Measurements from ENCODE around the gene PJA2. TPM values are rescaled to one million over a fixed set of nuclear protein-coding genes. Genes with fewer than 3 reads are reported as not detected.
"Not testable (repeated sequence)": the region's sequence is repeated elsewhere in the genome, so short reads cannot be mapped to it uniquely, and the experiment has no call there.

The PJA2 gene
- polyA plus RNA-seq, 1 donor from 2014 or later = 142 TPM

GRCh38 chr5:109439590-109439989, 29.8 kb upstream of the PJA2 start:
- Histone ChIP-seq H3K27ac (ENCODE audit: low read length) (no peak overlapping the region), H3F3A (ENCODE audit: insufficient read depth, low read length, poor library complexity, severe bottlenecking) (no peaks in the 10 kb centered on the region), H3K9me3 (ENCODE audit: low read length) (no peaks in the 10 kb centered on the region), H4K20me1 (ENCODE audit: insufficient read depth) (no peaks in the 10 kb centered on the region), H2AFZ (ENCODE audit: low read depth, low read length) (no peak overlapping the region), H3K36me3 (ENCODE audit: insufficient read depth, low read length) (no peaks in the 10 kb centered on the region), H3K4me3 (ENCODE audit: low read length) (no peak overlapping the region), H3K9ac (ENCODE audit: low read length) (no peak overlapping the region), H3K9me2 (ENCODE audit: insufficient read depth, low read length) (no peaks in the 10 kb centered on the region), H3K79me2 (replicated peaks; ENCODE audit: insufficient read depth, low read length) (no peaks in the 10 kb centered on the region), H3K4me2 (ENCODE audit: low read length) (no peak overlapping the region), H3K27me3 (ENCODE audit: insufficient read depth, low read depth, low read length) (no peaks in the 10 kb centered on the region)
- TF ChIP-seq REST (IDR thresholded peaks at IDR 0.05; ENCODE audit: borderline replicate concordance) (no peak), EP300 (conservative IDR thresholded peaks at IDR 0.05; ENCODE audit: poor library complexity, severe bottlenecking) (no peak), SMC3 (conservative IDR thresholded peaks at IDR 0.05; ENCODE audit: poor library complexity) (no peak), RAD21 (conservative IDR thresholded peaks at IDR 0.05) (no peak), CTCF (IDR thresholded peaks at IDR 0.05; ENCODE audit: poor library complexity, severe bottlenecking) (no peak), POLR2AphosphoS5 (IDR thresholded peaks at IDR 0.05) (no peak), EZH2 (IDR thresholded peaks at IDR 0.05; ENCODE audit: borderline replicate concordance, insufficient read depth, low read length, poor library complexity, severe bottlenecking) (no peak), MXI1 (conservative IDR thresholded peaks at IDR 0.05; ENCODE audit: poor library complexity, severe bottlenecking) (no peak), TAF1 (IDR thresholded peaks at IDR 0.05; ENCODE audit: low read depth) (no peak)

DNA sequence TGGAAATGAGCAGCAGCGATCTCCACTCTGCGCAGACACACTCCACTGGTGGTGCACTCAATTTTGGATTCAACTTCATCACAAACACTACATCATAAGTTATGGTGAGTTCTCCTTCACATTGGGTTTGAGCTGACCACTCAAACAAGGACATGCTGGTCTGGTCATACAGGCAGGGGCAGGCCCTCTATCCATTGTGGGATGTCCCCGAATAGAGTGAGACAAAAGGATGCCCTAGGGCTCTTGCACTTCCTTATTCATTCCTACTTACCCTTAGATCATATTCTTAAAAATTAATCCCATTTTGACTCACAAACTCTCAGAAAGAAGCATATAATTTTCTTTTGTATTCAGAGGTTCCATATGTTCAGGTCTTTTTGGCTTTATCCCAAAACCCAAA, 16.3 kb upstream of the PJA2 start:
- Histone ChIP-seq H3F3A (ENCODE audit: insufficient read depth, low read length, poor library complexity, severe bottlenecking) (no peaks in the 10 kb centered on the region), H3K36me3 (ENCODE audit: insufficient read depth, low read length) (no peaks in the 10 kb centered on the region), H3K27ac (ENCODE audit: low read length) (no peak overlapping the region), H4K20me1 (ENCODE audit: insufficient read depth) (no peaks in the 10 kb centered on the region), H3K4me3 (ENCODE audit: low read length) (no peak overlapping the region), H3K9ac (ENCODE audit: low read length) (no peak overlapping the region), H3K9me2 (ENCODE audit: insufficient read depth, low read length) (no peaks in the 10 kb centered on the region), H3K27me3 (ENCODE audit: insufficient read depth, low read depth, low read length) (no peaks in the 10 kb centered on the region), H3K79me2 (replicated peaks; ENCODE audit: insufficient read depth, low read length) (no peaks in the 10 kb centered on the region), H2AFZ (ENCODE audit: low read depth, low read length) (no peak overlapping the region), H3K9me3 (ENCODE audit: low read length) (no peaks in the 10 kb centered on the region), H3K4me2 (ENCODE audit: low read length) (no peak overlapping the region)
- no peak for TF ChIP-seq REST (IDR thresholded peaks at IDR 0.05; ENCODE audit: borderline replicate concordance)
- TF ChIP-seq EP300 (conservative IDR thresholded peaks at IDR 0.05; ENCODE audit: poor library complexity, severe bottlenecking) = no peak
- no peak for TF ChIP-seq EZH2 (IDR thresholded peaks at IDR 0.05; ENCODE audit: borderline replicate concordance, insufficient read depth, low read length, poor library complexity, severe bottlenecking)
- no peak for TF ChIP-seq RAD21 (conservative IDR thresholded peaks at IDR 0.05)
- TF ChIP-seq TAF1 (IDR thresholded peaks at IDR 0.05; ENCODE audit: low read depth) = no peak
- no peak for TF ChIP-seq MXI1 (conservative IDR thresholded peaks at IDR 0.05; ENCODE audit: poor library complexity, severe bottlenecking)
- TF ChIP-seq SMC3 (conservative IDR thresholded peaks at IDR 0.05; ENCODE audit: poor library complexity) = no peak
- TF ChIP-seq POLR2AphosphoS5 (IDR thresholded peaks at IDR 0.05) = no peak
- TF ChIP-seq CTCF (IDR thresholded peaks at IDR 0.05; ENCODE audit: poor library complexity, severe bottlenecking) = no peak

- not testable (repeated sequence) for H3K9me3 ChIP-seq (ENCODE audit: low read length); H3K36me3 ChIP-seq (ENCODE audit: insufficient read depth, low read length); H3K9me2 ChIP-seq (ENCODE audit: insufficient read depth, low read length); H3K9ac ChIP-seq (ENCODE audit: low read length); H3K4me2 ChIP-seq (ENCODE audit: low read length); H2AFZ ChIP-seq (ENCODE audit: low read depth, low read length); H4K20me1 ChIP-seq (ENCODE audit: insufficient read depth); H3K27ac ChIP-seq (ENCODE audit: low read length); H3F3A ChIP-seq (ENCODE audit: insufficient read depth, low read length, poor library complexity, severe bottlenecking); H3K4me3 ChIP-seq (ENCODE audit: low read length); H3K27me3 ChIP-seq (ENCODE audit: insufficient read depth, low read depth, low read length); H3K79me2 ChIP-seq (replicated peaks; ENCODE audit: insufficient read depth, low read length)
Measured at GRCh38 chr5:109425521-109425920, 15.7 kb upstream of the PJA2 start.
